Pancreas (tissue), 10 donors: Measurements from ENCODE around the gene SPECC1L. TPM values are rescaled to one million over a fixed set of nuclear protein-coding genes. Genes with fewer than 3 reads are reported as not detected.

Experiments used
- ATAC-seq, 4 donors: fragments of 200-7000 bp; cut with Tn5 transposase; one replicate each; pipeline versions ENCODE4 v1.8.0 to v1.9.1; 2020; ENCODE audit warnings: mild to moderate bottlenecking in 4 of 4, moderate library complexity in 4 of 4
- DNase-seq, 6 donors: peaks; one replicate each; pipeline ENCODE4 v3.0.0-alpha.2; 2020
- FAIRE-seq: peaks from 2 replicates; lab custom pipeline; 2012; peaks lifted over from hg19 to GRCh38; lab: Jason Lieb, UNC
- H3K27ac ChIP-seq, 4 donors: fragments of 200-600 bp; sonication (generic); 1 replicate in 3 of 4; 2 replicates in 1 of 4; pipeline versions ENCODE4 v1.5.0 to v1.8.0; 2020
- H3K27me3 ChIP-seq, 4 donors: fragments of 200-600 bp; one replicate each; pipeline ENCODE4 v1.8.0; 2021
- H3K36me3 ChIP-seq, 3 donors: fragments of 200-600 bp; sonication (generic) in 1 of 3; one replicate each; pipeline versions ENCODE4 v1.5.0 to v1.8.0; 2020 to 2021
- H3K4me1 ChIP-seq, 3 donors: fragments of 200-600 bp; one replicate each; pipeline ENCODE4 v1.8.0; 2021
- H3K4me3 ChIP-seq, 4 donors: fragments of 200-600 bp; sonication (generic) in 2 of 4; one replicate each; pipeline versions ENCODE4 v1.5.0 to v1.8.0; 2020 to 2021
- H3K9me3 ChIP-seq, 4 donors: fragments of 200-600 bp; one replicate each; pipeline ENCODE4 v1.8.0; 2021
- CTCF ChIP-seq, 4 donors: fragments of 200-600 bp; sonication (generic) in 3 of 4; IDR thresholded peaks; one replicate each; pipeline versions ENCODE4 v1.5.0 to v1.8.0; 2021; ENCODE audit warnings: antibody characterized with exemption in 4 of 4
- WGBS, 2 donors: extraction: QIAGEN DNeasy Blood & Tissue Kit; methylation state at CpG; one replicate each; pipeline ENCODE4 v1.1.7; 2013; 5-methylcytosine and 5-hydroxymethylcytosine counted together
- intact Hi-C, 3 donors: fragments of 100-400 bp; cut with DNase I; formaldehyde crosslinking; loops; one replicate each; pipeline versions ENCODE4 v1.11.1 to v1.14.2; 2022
- polyA plus RNA-seq, 2 donors: library from polyadenylated mRNA; stranded (reverse); fragments of 200-250 nt; gene quantifications; one replicate each; pipeline ENCODE4 v1.2.3, GENCODE V29; 2013
- total RNA-seq, 6 donors: library from RNA; stranded (reverse); fragmentation: NEBNext Ultra II Directional in 4 of 6; extraction: Animal tissue kit (Norgen Biotek cat#: 25700) in 4 of 6; gene quantifications; one replicate each; pipeline versions ENCODE4 v1.2.1 to v1.2.4, GENCODE V29; 2021 to 2023
- donor health status: healthy with polysubstance abuse.
- donor health status: DM: no; HTN: no; CAD: no; lungs with moderate emphysema.
- donor health status: DM: no; HTN: no; CAD: no.
- donor health status: control.
- donor health status: control.
- donor health status: Bipolar disorder and iron deficiency.
- donor health status: DM: yes; HTN: yes; CAD: no.
- donor health status: DM: no; HTN: no; CAD: no.
- donor health status: DM: no; HTN: no; CAD: no.
- donor health status: DM: yes; HTN: yes; CAD: no.

The SPECC1L gene
- total and polyA plus RNA-seq, 8 donors, result 8.6 to 36.3 (median 26.5) TPM

DNA sequence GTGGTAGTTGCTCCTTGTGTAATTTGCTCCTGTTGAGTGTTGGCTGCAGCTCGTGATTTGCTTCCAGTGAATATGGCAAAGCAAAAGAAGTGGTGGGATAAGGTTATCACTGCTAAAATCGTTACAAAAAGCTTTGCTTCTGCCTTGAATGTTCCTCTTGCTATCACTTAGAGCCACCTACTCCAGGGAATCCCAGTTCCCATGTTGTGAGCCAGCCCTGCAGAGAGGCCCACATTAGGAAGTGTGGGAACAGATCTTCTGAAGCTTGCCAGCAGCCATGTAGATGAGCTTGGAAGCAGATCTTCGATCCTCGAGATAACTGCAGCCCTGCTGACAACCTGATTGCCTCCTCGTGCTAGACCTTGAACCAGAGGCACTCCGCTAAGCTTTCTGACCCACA, 71.0 kb downstream of the SPECC1L start:
- TF ChIP-seq CTCF (IDR thresholded peaks at IDR 0.05), result no peak
- FAIRE-seq (no peak), ATAC-seq (no peak), DNase-seq (no peak)
- Histone ChIP-seq H3K4me1 (no peaks in the 10 kb centered on the region), H3K4me3 (no peak overlapping the region), H3K36me3 (peaks cover 0 to 16% (median 0%) of the 10 kb centered on the region in 3 donors), H3K27me3 (no peaks in the 10 kb centered on the region), H3K9me3 (no peaks in the 10 kb centered on the region), H3K27ac (no peak overlapping the region)
- intact Hi-C loops, result no loop called here
- WGBS, 2 donors, result 85 to 86% methylated on average over 6 of the region's 6 CpGs

GRCh38 chr22:24350627-24351026, 80.0 kb downstream of the SPECC1L start:
- ATAC-seq (no peak), DNase-seq (no peak), FAIRE-seq (no peak)
- Histone ChIP-seq H3K4me1 (no peaks in the 10 kb centered on the region), H3K36me3 (peaks cover 4 to 50% (median 4%) of the 10 kb centered on the region in 3 donors), H3K27ac (no peak overlapping the region), H3K9me3 (no peaks in the 10 kb centered on the region), H3K4me3 (no peak overlapping the region), H3K27me3 (no peaks in the 10 kb centered on the region)
- no peak for TF ChIP-seq CTCF (IDR thresholded peaks at IDR 0.05)
- 88 to 90% methylated on average over 4 of the region's 4 CpGs for WGBS, 2 donors
- intact Hi-C loops, result no loop called here

GRCh38 chr22:24353121-24353520, 82.5 kb downstream of the SPECC1L start:
- ATAC-seq (no peak), DNase-seq (no peak), FAIRE-seq (no peak)
- Histone ChIP-seq H3K4me3 (no peak overlapping the region), H3K9me3 (no peaks in the 10 kb centered on the region), H3K27ac (no peak overlapping the region), H3K27me3 (no peaks in the 10 kb centered on the region), H3K36me3 (peaks cover 0 to 35% (median 4%) of the 10 kb centered on the region in 3 donors), H3K4me1 (no peaks in the 10 kb centered on the region)
- no peak for TF ChIP-seq CTCF (IDR thresholded peaks at IDR 0.05)
- 92 to 95% methylated on average over 2 of the region's 2 CpGs for WGBS, 2 donors
- intact Hi-C loops, result no loop called here

DNA sequence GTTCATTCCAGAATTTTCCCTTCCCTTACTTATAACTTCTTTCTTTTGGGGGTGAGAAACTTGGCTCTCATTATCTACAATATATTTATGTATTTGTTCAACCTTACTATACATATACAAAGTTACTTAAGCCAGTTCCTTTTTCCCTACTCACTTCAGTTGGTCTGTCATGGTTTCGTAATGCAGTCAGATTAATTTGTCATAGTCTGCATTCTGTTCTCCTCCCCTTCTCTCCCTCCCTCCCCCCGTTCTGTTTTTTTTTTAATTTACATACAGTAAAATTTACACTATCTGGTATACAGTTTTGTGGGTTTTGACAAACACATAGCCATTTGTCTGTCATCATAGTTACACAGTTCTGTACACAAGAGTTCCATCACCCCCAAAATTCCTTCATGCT, 84.9 kb downstream of the SPECC1L start:
- no peak for TF ChIP-seq CTCF (IDR thresholded peaks at IDR 0.05)

GRCh38 chr22:24357547-24357946, 86.9 kb downstream of the SPECC1L start:
- H3K27me3 ChIP-seq, result no peaks in the 10 kb centered on the region
- H3K36me3 ChIP-seq, result peaks cover 0 to 11% (median 0%) of the 10 kb centered on the region in 3 donors
- FAIRE-seq (no peak), ATAC-seq (no peak), DNase-seq (no peak)
- H3K9me3 ChIP-seq, result no peaks in the 10 kb centered on the region
- no peak for TF ChIP-seq CTCF (IDR thresholded peaks at IDR 0.05)
- intact Hi-C loops, result no loop called here
- peaks cover 0 to 3% (median 0%) of the 10 kb centered on the region in 3 donors for H3K4me1 ChIP-seq
- no peak overlapping the region for H3K4me3 ChIP-seq
- no peak overlapping the region for H3K27ac ChIP-seq

More for the DNA sequence above, 84.9 kb downstream of the SPECC1L start:
- Histone ChIP-seq H3K27ac (no peak overlapping the region), H3K4me1 (peaks cover 0 to 3% (median 0%) of the 10 kb centered on the region in 3 donors), H3K36me3 (peaks cover 0 to 19% (median 2%) of the 10 kb centered on the region in 3 donors), H3K27me3 (no peaks in the 10 kb centered on the region), H3K9me3 (no peaks in the 10 kb centered on the region), H3K4me3 (no peak overlapping the region)
- FAIRE-seq, result no peak
- no peak for DNase-seq
- intact Hi-C loops, result no loop called here
- no peak for ATAC-seq
- 74 to 86% methylated on average over 2 of the region's 2 CpGs for WGBS, 2 donors
